Lower leg skin (tissue), 3 donors: ENCODE results near the gene DAB1.

Experiments used
- CTCF ChIP-seq, 3 donors: fragments of 450-650 bp; IDR thresholded peaks; one replicate each; pipeline ENCODE4 v1.5.1; 2016; ENCODE audit warnings: antibody characterized with exemption in 3 of 3, mild to moderate bottlenecking in 3 of 3, moderate library complexity in 2 of 3
- POLR2A ChIP-seq, 2 donors: fragments of 450-650 bp; IDR thresholded peaks; one replicate each; pipeline ENCODE4 v1.6.1; 2016 to 2017; ENCODE audit warnings: antibody characterized with exemption in 2 of 2, mild to moderate bottlenecking in 1 of 2, moderate library complexity in 1 of 2

- TF ChIP-seq CTCF (IDR thresholded peaks at IDR 0.05), result no peak
- TF ChIP-seq POLR2A (IDR thresholded peaks at IDR 0.05), result no peak
Measured at GRCh38 chr1:57450981-57451380, 27.1 kb upstream of the DAB1 start.
